HepG2 (cell line): ENCODE data around the gene USP34. TPM values are rescaled to one million over a fixed set of nuclear protein-coding genes. Genes with fewer than 3 reads are reported as not detected.
A peak's percentile ranks its signal among the peaks of the same experiment; 100 is the strongest.

Source experiments
- BORCS8-MEF2B ChIP-seq: sonication (generic); formaldehyde crosslinking; IDR thresholded peaks from 2 replicates; pipeline ENCODE4 v1.8.0; 2022; ENCODE audit warnings: mild to moderate bottlenecking, missing genetic modification reagents
- CBFB ChIP-seq: sonication (generic); formaldehyde crosslinking; IDR thresholded peaks from 2 replicates; pipeline ENCODE4 v1.4.0; 2020; ENCODE audit warnings: missing genetic modification reagents
- CEBPB ChIP-seq: IDR thresholded peaks from 2 replicates; pipeline ENCODE4 v1.6.1; 2011; ENCODE audit warnings: low read depth, low read length, improper control_type of control experiment, borderline replicate concordance
- CENPT ChIP-seq: sonication (generic); formaldehyde crosslinking; IDR thresholded peaks from 2 replicates; pipeline ENCODE4 v1.8.0; 2022; ENCODE audit warnings: low read depth, mild to moderate bottlenecking, moderate library complexity, missing genetic modification reagents
- ESRRA ChIP-seq: sonication (generic); formaldehyde crosslinking; IDR thresholded peaks from 2 replicates; pipeline ENCODE4 v1.5.1; 2020; ENCODE audit warnings: mild to moderate bottlenecking, low read depth, missing genetic modification reagents
- GRHL1 ChIP-seq: sonication (generic); formaldehyde crosslinking; conservative IDR thresholded peaks from 2 replicates; pipeline ENCODE4 v1.8.0; 2022; ENCODE audit warnings: missing genetic modification reagents
- HES4 ChIP-seq: sonication (generic); formaldehyde crosslinking; IDR thresholded peaks from 2 replicates; pipeline ENCODE4 v1.9.0; 2021; ENCODE audit warnings: mild to moderate bottlenecking, missing genetic modification reagents, borderline replicate concordance
- LRRFIP1 ChIP-seq: sonication (generic); formaldehyde crosslinking; conservative IDR thresholded peaks from 2 replicates; pipeline ENCODE4 v1.4.0; 2020; ENCODE audit warnings: missing genetic modification reagents
- MIER3 ChIP-seq: IDR thresholded peaks from 2 replicates; pipeline ENCODE4 v1.6.1; 2016; ENCODE audit warnings: missing compliant biosample characterization, borderline replicate concordance
- NPAS2 ChIP-seq: sonication (generic); formaldehyde crosslinking; IDR thresholded peaks from 2 replicates; pipeline ENCODE4 v1.8.0; 2022; ENCODE audit warnings: mild to moderate bottlenecking, missing genetic modification reagents, borderline replicate concordance
- RFXAP ChIP-seq: sonication (generic); formaldehyde crosslinking; IDR thresholded peaks from 2 replicates; pipeline ENCODE4 v1.4.0; 2020; ENCODE audit warnings: missing genetic modification reagents, borderline replicate concordance
- SSRP1 ChIP-seq: IDR thresholded peaks from 2 replicates; pipeline ENCODE4 v1.6.1; 2016; ENCODE audit warnings: control low read depth
- TFAP4 ChIP-seq: sonication (generic); IDR thresholded peaks from 2 replicates; pipeline ENCODE4 v1.6.1; 2016; ENCODE audit warnings: low read depth, borderline replicate concordance
- ZBTB38 ChIP-seq: sonication (generic); formaldehyde crosslinking; IDR thresholded peaks from 2 replicates; pipeline ENCODE4 v1.5.1; 2020; ENCODE audit warnings: mild to moderate bottlenecking, missing genetic modification reagents
- ZFP90 ChIP-seq: sonication (generic); formaldehyde crosslinking; IDR thresholded peaks from 2 replicates; pipeline ENCODE4 v1.8.0; 2022; ENCODE audit warnings: missing genetic modification reagents, mild to moderate bottlenecking, inconsistent platforms, borderline replicate concordance
- ZNF10 ChIP-seq: sonication (generic); formaldehyde crosslinking; IDR thresholded peaks from 2 replicates; pipeline ENCODE4 v1.4.0; 2020; ENCODE audit warnings: mild to moderate bottlenecking, low read depth, missing genetic modification reagents, borderline replicate concordance
- ZNF260 ChIP-seq: sonication (generic); formaldehyde crosslinking; IDR thresholded peaks from 2 replicates; pipeline ENCODE4 v1.4.0; 2020; ENCODE audit warnings: missing genetic modification reagents, low read depth, mild to moderate bottlenecking, borderline replicate concordance
- ZNF329 ChIP-seq: sonication (generic); formaldehyde crosslinking; IDR thresholded peaks from 2 replicates; pipeline ENCODE4 v1.9.0; 2021; ENCODE audit warnings: low read depth, mild to moderate bottlenecking, missing genetic modification reagents
- ZNF350 ChIP-seq: sonication (generic); formaldehyde crosslinking; IDR thresholded peaks from 2 replicates; pipeline ENCODE4 v1.4.0; 2020; ENCODE audit warnings: mild to moderate bottlenecking, low read depth, missing genetic modification reagents, borderline replicate concordance
- ZNF44 ChIP-seq: sonication (generic); formaldehyde crosslinking; IDR thresholded peaks from 2 replicates; pipeline ENCODE4 v1.5.1; 2020; ENCODE audit warnings: mild to moderate bottlenecking, missing genetic modification reagents
- ZNF501 ChIP-seq: sonication (generic); formaldehyde crosslinking; IDR thresholded peaks from 2 replicates; pipeline ENCODE4 v1.5.1; 2020; ENCODE audit warnings: mild to moderate bottlenecking, moderate library complexity, missing genetic modification reagents
- ZNF558 ChIP-seq: sonication (generic); formaldehyde crosslinking; IDR thresholded peaks from 2 replicates; pipeline ENCODE4 v1.9.0; 2022; ENCODE audit warnings: mild to moderate bottlenecking, missing genetic modification reagents, borderline replicate concordance
- ZNF768 ChIP-seq: sonication (generic); formaldehyde crosslinking; IDR thresholded peaks from 2 replicates; pipeline ENCODE4 v1.4.0; 2020; ENCODE audit warnings: missing genetic modification reagents
- ZSCAN25 ChIP-seq: sonication (generic); formaldehyde crosslinking; IDR thresholded peaks from 2 replicates; pipeline ENCODE4 v1.8.0; 2022; ENCODE audit warnings: mild to moderate bottlenecking, missing genetic modification reagents
- polyA plus RNA-seq, 8 experiments: library from polyadenylated mRNA; depleted of rRNA in 3 of 8; stranded (reverse) in 7 of 8; unstranded in 1 of 8; fragments of >200 nt; fragmentation: Illumina TruSeq in 4 of 8; extraction: Trizol in 4 of 8; gene quantifications; 2 replicates each; pipeline versions ENCODE4 v1.2.1 to v1.2.3, GENCODE V29; 2011 to 2016; ENCODE audit warnings: low read depth in 4 of 8, missing spikeins in 1 of 8, mixed read lengths in 1 of 8; ENCODE audit not compliant: insufficient read depth in 1 of 8
- total RNA-seq, 5 experiments: library from RNA; depleted of rRNA; stranded (reverse); fragments of >200 nt; fragmentation: Illumina TruSeq; extraction: Trizol; gene quantifications; 2 replicates each; pipeline ENCODE4 v1.2.3, GENCODE V29; 2016; ENCODE audit warnings: low read depth in 1 of 5

Gene USP34
- total and polyA plus RNA-seq, 2 of the 13 experiments (the other 11 are each of a cell fraction or from before 2014, with no cell fraction given), result 99.2 to 100 TPM

- no peak; the same call in none of the 2 replicates for TF ChIP-seq CBFB
- peak; percentile 69; the same call in 1 of the 2 replicates for TF ChIP-seq ZNF558 (CRISPR knock-in tag)
- TF ChIP-seq ZFP90 (CRISPR knock-in tag), result peak; percentile 74; the same call in 1 of the 2 replicates
- TF ChIP-seq MIER3, result peak; percentile 41; the same call in 1 of the 2 replicates
- peak; percentile 74 for TF ChIP-seq ZNF501 (CRISPR knock-in tag)
- TF ChIP-seq ZNF350 (CRISPR knock-in tag), result peak; percentile 64; the same call in 1 of the 2 replicates
- no peak for TF ChIP-seq GRHL1 (CRISPR knock-in tag)
- 0 out of 2 replicates have a peak, but pooled peaks have one; percentile 11 for TF ChIP-seq ZNF329 (CRISPR knock-in tag)
- peak; percentile 31; the same call in 1 of the 2 replicates for TF ChIP-seq TFAP4
- peak; percentile 58; the same call in 1 of the 2 replicates for TF ChIP-seq ZNF44 (CRISPR knock-in tag)
- peak; percentile 48; the same call in 1 of the 2 replicates for TF ChIP-seq HES4 (CRISPR knock-in tag)
- peak; percentile 52; the same call in 1 of the 2 replicates for TF ChIP-seq RFXAP (CRISPR knock-in tag)
- TF ChIP-seq NPAS2 (CRISPR knock-in tag), result no peak
- 0 out of 2 replicates have a peak, but pooled peaks have one; percentile 68 for TF ChIP-seq CENPT
- TF ChIP-seq ZBTB38 (CRISPR knock-in tag), result peak; percentile 87; the same call in 1 of the 2 replicates
- no peak for TF ChIP-seq LRRFIP1
- no peak for TF ChIP-seq ESRRA (CRISPR knock-in tag)
- TF ChIP-seq ZNF10 (CRISPR knock-in tag), result no peak
- TF ChIP-seq ZNF260 (CRISPR knock-in tag), result no peak
- peak; percentile 78; the same call in 1 of the 2 replicates for TF ChIP-seq ZNF768 (CRISPR knock-in tag)
- no peak; the same call in 1 of the 2 replicates for TF ChIP-seq SSRP1
- peak; percentile 49; the same call in 1 of the 2 replicates for TF ChIP-seq BORCS8-MEF2B (CRISPR knock-in tag)
- peak; percentile 92 for TF ChIP-seq ZSCAN25 (CRISPR knock-in tag)
- TF ChIP-seq CEBPB, result no peak
Observed at GRCh38 chr2:61470965-61471904, at the start of gene USP34 (continued).
